NCI-H510A treated with DMSO at 0.1 percent for 48 hours (cell line): ENCODE results near the gene TRERF1.
A peak's percentile ranks its signal among the peaks of the same experiment; 100 is the strongest.
"Not testable (repeated sequence)": the region's sequence is repeated elsewhere in the genome, so short reads cannot be mapped to it uniquely, and the experiment has no call there.

Source experiments
- DNase-seq: peaks from one replicate; lab custom pipeline; 2025; lab: John Stamatoyannopoulos, UW

Gene TRERF1

DNA sequence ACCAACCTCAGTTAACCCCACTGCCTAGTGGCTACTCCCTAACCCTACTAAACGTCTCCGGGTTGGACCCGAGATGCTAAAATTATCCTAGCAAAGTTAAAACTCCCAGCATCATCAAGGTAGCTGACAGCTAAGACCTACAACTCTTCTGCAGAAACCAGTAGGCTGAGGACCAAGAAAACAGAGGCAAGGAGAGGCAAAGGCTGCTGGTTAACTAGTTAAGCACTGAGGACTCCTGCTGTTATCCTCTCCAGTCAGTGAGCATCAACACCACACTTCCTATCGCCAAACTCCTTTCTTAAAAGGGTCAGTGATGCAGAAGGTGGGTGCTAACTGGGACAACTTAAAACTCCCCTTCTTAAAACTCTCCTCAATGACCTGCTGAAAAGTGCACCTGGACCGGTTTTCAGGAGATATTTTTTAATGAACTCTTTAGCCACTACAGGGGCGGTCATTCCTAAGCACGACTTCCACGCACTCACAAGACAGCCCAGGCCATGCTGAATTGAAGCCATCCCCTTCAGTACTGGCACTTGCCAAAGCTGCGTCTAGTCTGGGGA is 1.7 kb downstream of the TRERF1 start:
- peak; percentile 46 for DNase-seq

DNA sequence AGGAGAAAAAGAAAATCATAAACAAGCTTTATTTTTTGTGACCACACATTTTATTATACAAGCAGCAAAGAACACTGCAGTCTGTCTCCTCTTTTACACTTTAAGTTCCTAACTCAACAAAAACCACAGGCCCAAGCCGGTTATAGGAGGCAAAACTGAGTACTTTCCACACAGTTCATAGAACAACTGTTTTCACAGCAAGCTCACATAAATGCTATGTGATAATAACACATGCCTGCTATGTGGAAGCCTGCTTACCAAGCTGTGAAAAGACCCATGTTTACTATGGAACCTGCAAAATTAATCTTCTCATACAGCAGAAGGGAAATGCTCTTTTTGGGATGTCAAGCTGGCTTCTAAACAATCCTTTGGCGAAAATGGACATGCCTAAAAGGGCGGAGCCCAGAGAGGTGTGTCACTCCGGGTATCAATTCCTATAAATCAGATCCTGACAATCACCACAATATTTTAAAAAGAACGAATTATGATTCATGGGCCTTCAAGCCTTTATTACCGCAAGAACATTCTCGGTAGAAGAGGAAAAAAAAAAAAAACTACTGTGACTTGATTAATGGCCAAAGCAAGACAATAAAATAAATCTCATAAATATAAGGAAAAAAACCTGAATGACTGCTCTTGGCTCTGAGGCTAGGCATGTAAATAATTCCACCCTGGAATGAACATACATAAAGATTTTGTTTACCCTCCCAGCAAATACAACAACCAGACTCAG is 2.6 kb downstream of the TRERF1 start:
- no peak for DNase-seq

DNA sequence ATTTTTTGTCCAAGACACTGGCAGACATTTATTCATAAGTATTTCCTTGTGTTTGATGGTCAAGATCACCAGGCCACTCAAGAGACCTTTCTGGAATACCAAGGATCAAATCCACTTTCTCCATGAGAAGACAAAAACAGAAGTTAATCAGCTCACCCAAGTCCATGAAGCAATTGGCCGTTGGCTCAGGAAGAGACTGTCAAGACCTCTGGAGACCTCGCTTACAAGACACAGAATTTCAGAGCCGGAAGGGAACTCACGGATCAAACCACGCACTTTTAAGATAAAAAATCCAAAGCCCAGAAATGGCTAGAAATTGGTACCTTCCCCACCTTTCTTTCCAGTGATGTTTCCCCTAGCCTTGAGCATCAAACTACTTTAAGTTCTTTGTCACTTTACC is 3.3 kb downstream of the TRERF1 start:
- no peak for DNase-seq

DNA sequence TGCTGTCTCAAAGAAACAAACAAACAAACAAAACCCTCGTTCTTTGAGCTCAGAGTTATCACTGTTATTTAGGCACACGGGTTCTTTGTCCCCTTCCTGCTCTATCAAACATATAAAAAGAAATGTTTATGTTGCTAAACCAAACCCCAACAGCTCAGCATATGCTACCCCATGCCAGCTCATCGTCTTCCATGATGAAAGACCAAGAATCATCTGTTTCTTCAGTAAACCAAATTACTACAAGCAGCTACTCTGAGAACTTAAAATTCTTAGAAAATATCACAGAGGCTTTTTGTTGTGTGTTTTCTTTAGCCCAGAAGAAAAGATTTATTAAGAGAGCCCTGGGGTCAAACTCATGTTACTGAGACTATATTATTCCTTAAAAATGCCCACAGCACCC is 4.7 kb downstream of the TRERF1 start:
- DNase-seq, result no peak

DNA sequence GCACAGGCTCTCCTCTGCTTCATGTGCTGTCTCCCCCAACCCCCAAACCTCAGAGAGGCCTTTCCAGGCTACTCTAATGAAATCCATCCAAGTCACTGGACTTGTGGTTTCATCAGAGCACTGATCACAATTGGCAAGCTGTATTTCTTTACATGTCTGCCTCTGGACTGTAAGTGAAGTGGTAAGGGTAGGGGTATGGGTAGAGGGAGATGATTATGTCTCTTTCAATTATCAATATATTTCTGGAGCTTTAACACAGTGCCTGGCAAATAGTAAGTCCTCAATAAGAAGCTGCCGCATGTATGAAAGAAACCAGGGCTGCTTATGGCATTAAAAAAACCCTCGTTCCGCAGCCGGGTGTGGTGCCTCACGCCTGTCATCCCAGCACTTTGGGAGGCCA is 5.4 kb downstream of the TRERF1 start:
- DNase-seq, result no peak

DNA sequence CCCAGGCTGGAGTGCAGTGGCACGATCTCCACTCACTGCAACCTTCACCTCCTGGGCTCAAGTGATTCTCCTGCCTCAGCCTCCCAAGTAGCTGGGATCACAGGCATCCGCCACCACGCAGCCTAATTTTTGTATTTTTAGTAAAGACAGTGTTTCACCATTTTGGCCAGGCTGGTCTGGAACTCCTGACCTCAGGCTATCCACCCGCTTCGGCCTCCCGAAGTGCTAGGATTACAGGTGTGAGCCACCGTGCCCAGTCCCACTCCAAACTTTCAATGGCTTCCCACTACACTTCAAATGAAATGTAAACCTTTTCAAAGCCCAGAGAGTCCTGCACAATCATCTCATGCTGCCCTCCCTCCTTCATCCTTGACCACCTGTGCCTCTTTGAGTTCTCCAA is 5.8 kb downstream of the TRERF1 start:
- DNase-seq, result not testable (repeated sequence)

DNA sequence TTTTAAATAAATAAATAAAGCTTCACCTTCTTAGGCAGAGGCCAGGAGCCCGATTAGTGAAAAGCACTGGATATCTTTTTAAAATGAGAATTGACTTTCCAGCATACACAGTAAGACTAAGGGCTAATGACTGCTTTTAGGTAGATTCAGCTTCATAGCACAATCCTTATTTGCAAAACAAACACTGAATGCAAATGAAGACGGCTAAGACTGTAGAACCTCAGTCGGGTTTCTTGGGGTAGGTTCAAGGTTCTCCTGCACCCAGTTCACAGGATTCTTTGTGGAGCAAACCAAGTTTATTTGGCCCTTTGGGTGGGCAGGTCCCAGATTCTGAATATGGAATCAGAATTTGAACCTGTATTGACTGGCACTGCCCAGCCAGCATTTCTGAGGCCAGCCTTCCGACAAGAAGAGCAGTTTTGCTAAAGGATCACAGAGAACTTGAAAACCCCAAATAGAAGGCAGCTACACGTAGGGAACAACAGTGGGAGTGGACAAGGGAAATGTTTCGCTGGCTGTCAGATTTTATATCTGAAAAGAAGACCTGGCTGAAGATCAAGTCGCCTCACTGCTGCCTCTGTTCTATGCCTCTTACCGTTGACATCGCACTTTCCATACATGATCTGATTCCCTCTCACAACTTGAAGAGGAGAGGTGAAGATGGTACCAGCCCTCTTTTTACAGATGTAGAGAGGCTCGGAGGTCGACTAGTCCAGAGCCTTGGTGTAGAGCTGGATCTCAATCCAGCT is 8.2 kb downstream of the TRERF1 start:
- no peak for DNase-seq

DNA sequence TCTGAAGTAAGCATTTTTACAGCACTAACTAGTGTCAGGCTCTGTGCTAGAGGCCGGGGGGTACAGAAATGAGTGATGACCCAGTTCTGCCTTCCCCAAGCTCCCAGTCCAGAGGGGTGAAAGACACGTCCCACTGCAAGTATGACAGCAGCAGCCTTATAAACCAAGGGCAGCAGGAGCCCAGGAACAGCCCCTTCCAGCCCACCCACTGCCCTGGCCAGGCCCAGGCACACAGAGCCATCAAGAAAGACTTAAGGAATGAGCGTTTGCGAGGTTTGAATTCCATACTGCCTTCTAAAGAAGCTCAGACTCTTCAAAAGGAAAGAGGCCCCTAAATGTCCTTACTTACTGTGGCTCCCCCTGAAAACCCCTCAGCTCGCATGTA is 10.0 kb downstream of the TRERF1 start:
- DNase-seq, result no peak

DNA sequence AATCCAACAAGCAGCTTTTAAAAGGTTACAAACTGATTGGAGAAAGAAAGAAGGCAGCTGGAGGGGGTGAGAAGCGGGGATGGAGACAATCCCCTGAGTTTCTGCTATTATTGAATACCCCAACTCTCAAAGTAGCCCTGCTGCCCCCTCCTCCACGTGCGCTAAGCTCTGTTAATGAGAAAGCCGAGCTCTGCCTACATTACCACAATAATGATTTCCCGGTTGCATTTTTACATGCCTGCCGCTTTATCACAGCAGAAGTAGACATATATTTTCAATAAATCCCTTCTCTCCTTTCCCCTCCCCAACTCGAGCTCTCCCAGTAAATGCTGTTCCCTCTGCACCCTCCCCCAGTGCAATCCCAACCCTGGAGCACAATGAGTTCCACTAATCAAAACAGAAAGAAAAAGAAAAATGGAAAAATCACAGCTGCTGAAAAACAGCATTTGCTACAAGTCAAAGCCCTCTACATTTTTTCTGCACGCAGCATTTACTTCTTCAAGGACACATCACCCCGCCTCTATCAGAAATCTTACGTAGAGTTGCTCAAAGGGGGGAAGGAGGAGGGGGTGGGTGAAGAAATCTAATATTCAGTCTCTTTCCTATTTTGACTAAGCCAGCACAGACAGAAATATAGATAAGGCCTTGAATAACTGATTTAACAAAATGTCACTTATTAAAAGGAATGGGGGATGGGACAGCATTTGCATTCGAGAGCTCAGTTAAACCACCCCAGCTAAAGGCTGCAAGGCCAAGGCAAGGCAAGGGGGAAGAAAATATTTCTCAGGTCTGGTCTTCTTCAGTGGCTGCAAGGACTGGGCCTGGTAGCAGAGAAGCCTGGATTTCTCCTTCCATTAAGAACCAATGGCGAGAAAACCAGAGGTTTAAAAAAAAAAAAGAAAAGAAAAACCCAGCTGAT is 10.7 kb downstream of the TRERF1 start:
- no peak for DNase-seq

DNA sequence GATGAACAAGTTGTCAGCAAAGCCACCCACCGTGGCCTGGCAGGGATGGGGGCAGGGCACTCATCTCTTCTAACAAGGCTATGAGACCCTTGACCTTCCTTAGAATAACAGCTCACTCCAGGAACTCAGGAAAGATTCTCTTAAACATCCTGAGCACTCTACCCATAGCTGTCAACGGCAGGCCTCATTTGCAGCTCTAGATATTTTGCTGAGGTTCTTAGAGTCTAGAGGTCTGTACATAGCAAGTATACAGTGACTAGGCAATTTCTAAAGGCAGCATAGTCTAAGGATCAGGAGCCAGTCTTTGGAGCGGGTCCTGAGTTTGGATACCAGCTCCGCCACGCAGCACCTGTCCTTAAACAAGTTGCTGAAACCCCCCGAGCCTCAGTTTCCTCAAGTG is 11.7 kb downstream of the TRERF1 start:
- no peak for DNase-seq

DNA sequence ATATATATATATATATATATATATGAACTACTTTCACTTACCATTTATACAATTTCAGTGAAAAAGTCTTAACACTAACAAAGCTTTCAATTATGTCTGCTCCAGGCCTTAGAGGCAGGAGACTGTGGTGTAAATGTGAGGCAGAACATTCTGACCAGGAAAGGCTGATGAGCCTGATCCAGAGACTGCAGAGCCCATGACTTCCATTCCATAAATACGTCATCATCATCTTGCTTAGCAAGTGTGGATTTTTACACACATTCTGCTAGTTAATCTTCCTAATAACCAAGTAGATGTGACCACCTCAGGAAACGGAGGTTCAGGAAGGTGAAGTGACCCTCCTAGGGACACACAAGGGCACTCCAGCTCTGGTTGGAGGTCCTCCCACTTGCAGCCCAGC is 14.9 kb downstream of the TRERF1 start:
- DNase-seq, result no peak

DNA sequence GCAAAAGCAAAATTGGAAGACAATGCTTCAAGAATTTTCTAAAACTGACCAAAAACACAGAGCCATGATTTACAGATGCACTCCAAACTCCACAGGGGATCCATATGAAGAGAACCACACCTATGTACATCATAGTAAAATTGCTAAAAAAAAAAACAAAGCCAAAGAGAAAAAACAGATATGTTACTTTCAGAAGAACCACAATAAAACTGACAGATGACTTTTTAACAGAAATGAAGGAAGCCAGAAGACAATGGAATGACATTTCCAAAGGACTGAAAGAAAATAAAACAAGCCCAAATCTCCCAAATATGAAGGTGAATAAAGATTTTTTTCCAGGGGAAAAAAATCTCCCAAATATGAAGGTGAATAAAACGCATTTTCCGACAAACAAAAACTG is 17.5 kb downstream of the TRERF1 start:
- no peak for DNase-seq

DNA sequence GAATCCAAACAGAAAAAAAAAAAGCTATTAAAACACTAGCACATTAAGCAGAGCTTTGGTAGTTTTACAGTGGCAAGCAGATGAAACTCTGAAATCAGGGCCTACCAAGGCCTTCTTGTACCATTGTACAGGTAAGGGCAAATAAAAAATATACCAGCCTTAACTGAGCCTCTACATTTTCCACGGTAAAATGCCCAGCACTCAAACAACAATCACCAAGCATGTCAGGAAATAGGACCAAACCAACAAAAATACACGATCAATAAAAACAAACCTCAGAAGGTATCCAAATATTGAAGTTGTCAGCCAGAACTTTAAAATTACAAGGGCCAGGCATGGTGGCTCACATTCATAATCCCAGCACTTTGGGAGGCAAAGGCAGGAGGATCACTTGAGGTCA is 18.3 kb downstream of the TRERF1 start:
- DNase-seq, result no peak

DNA sequence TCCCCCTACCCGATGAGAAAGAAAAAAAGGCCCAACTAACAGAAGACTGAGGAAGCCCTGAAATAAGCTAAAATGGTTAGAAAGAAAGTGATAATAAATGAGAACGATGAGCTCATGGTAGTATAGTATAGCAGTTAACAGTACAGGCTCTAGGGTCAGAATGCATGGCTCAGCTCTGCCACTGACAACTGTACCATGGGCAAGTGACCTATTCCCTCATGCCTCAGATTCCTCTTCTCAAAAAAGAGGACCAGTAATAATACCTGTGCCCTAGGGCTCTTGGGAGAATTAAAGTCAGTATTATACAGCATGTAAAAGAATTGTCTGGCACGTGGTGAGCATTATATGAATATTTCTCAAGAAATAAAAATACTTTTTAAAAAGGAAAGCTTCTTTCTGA is 19.8 kb downstream of the TRERF1 start:
- no peak for DNase-seq

DNA sequence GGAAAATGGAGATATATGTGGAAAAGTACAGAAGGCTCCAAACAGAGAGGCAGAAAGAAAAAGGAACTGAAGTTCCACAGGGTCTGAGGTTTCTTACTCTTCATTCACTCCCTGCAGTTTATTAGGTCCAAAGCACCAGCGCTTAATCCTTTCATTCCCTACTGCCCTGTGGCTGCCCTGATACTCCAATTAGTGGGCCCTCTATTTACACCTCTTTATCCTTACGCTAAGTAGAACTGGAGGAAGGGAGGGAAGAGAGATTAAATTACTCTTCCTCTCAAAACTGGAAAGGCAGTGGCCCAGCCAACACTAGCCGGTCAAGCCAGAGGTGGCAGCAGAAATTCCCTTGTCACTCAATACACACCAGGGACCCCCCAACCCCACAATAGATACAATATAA is 20.4 kb downstream of the TRERF1 start:
- DNase-seq, result no peak

DNA sequence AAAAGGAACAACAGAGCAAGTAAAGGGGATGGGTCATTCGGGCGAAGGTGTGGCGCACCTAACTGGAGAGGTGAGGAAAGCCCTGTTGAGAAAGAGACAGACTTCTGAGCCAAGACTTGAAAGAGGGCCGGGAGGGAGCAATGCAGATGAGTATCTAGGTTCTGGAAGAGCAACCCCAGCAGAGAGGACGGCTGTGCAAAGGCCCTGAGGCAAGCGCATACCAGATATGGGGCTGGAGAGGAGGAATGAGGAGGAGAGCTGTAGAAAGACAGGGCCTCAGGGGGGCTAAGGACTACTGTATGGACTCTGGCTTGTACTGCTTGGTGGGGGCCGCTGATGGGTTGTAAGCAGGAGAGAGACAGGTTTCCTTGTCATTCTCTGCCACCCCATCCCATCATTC is 21.9 kb downstream of the TRERF1 start:
- DNase-seq, result no peak

DNA sequence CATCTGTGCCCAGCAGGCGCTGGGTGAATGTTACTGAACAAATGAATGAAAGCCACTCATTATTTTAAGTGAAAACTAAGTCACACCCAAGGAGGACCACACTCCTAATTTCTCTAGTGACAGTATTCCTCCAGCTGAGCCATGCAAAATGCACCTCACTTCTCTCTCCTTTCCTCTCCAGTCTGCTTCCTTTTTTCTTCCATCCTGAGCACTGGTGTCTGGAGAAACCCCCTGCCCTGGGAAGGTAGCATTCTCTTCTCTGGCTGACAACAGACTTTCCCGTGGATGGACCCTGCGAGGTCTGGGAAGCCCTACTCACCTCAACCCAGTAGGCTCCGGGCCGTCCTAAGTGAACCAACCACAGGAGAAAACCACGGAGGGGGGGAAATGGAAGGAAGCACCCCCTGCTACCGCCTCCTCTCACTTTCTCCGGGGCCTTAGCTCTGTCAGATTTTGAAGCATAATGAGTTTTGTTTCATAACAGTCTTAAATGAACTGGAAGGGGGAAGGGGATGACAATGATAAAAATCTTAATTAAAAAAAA is 22.6 kb downstream of the TRERF1 start:
- no peak for DNase-seq

DNA sequence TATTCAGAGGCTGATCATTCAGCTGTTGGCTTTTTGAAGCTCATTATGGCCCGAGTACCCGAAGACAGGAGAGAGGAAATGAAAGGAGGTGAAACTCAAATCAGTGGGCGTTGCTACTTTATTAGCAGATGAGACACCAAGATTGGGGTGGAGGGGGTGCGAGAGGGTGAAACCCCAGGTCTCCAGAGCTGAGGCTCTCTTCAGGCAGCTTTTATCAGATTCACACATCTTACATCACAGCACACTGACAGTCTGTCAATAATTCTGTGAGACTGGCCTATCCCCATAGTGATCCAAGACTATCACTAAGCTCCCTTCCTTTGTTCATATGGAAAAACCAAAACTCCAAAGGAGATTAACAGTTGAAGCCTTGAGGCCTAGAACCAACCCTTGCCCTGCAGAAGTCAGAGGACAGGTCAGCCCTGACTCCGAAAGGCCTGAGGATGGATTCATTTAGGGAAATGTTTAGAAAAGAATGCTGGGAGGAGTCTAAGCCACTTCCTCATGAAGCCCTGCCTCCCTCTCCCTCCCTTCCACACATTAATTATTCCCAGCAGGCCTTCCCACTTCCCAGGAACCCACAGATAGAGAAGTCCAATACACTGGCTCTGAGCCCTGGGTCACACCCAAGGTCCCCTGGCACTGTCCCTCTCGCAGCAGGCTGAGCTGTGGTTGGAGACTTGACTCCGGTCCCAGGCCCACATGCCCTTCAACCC is 23.2 kb downstream of the TRERF1 start:
- no peak for DNase-seq

DNA sequence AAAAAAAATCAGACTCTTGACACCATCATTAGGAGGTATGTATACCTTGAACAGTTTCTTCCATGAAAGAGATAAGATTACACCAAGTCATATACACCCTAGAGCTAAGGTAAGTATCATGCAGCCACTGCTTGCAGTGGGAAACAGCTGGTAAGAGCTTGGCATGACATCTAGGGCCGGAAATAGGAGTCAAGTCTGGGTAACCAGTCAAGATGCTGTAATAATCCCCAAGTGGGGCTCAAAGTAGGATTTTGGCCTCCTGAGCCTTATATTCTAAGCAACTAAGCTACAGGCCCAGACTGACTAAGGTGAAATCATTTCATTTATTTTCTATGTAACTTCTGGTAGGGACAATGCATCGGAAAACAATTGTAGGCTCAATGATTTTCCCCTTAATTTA is 23.9 kb downstream of the TRERF1 start:
- no peak for DNase-seq

DNA sequence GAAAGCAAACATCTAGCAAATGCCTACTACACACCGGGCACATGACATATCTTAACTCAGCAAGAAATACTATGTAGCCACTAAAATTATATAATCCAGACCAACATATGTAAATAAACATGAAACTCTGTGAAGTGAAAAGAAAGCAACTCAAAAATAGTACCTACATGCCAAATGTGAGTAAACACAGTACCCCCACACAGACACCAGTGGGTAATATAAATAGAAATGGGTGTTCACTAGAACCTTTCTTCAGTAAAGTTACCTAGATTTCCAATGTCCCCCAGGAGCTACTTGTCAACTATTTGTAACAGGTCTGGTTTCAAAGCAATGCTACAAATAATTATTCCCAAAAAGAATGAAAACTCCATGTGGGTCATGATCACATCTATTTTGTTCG is 25.5 kb downstream of the TRERF1 start:
- no peak for DNase-seq

DNA sequence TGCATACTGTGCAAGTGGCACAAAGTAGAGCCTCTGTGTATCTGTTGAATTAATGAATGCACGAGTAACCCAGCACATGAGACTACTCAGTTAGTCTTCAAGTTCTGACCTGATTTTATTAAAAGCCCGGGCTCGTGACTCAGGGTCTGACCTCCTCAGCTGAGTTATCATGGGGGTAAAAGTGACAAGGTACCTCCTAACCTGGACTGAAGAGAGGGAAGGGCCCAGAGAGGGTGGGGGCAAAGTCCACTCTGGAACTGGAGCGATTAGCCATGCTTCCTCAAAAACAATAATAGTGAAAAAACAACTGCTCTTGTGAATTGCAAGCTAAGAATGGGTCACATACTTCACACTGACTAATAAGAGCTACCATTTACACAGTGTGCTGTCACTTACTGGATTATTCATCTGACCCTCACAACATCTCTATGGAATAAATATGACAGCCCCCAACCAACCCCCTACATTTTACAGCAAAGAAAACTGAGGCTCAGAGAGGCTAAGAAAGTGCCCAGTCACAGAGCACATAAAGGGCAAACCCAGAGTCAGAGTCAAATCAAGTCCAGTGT is 26.7 kb downstream of the TRERF1 start:
- DNase-seq, result no peak
